Thoracic aorta (tissue), 2 donors: ENCODE data around the gene FNDC3B. TPM values are rescaled to one million over a fixed set of nuclear protein-coding genes. Genes with fewer than 3 reads are reported as not detected.

Experiments
- ATAC-seq: fragments of 150-250 bp; one replicate; pipeline ENCODE4 v1.8.0; 2017; ENCODE audit warnings: low read depth; ENCODE audit not compliant: insufficient number of reproducible peaks, low FRiP score
- DNase-seq: peaks from one replicate; pipeline ENCODE4 v3.0.0-alpha.2; 2020; ENCODE audit warnings: low spot score
- H3K27ac ChIP-seq, 2 donors: fragments of 200-600 bp; sonication (generic); 1 replicate in 1 of 2; 2 replicates in 1 of 2; pipeline ENCODE4 v1.5.1; 2016; ENCODE audit warnings: mild to moderate bottlenecking in 2 of 2, moderate library complexity in 2 of 2
- H3K27me3 ChIP-seq: fragments of 200-600 bp; sonication (generic); replicated peaks from 2 replicates; pipeline ENCODE4 v1.6.0; 2016; ENCODE audit warnings: mild to moderate bottlenecking; ENCODE audit not compliant: insufficient read depth
- H3K36me3 ChIP-seq: fragments of 200-600 bp; sonication (generic); one replicate; pipeline ENCODE4 v1.5.1; 2016
- H3K4me1 ChIP-seq, 2 donors: fragments of 200-600 bp; sonication (generic); 1 replicate in 1 of 2; 2 replicates in 1 of 2; pipeline versions ENCODE4 v1.5.1 to v1.6.0; 2016; ENCODE audit warnings: low read depth in 2 of 2, mild to moderate bottlenecking in 1 of 2; ENCODE audit not compliant: control insufficient read depth in 1 of 2
- H3K4me3 ChIP-seq: fragments of 200-600 bp; sonication (generic); 2 replicates; pipeline ENCODE4 v1.5.1; 2016; ENCODE audit warnings: mild to moderate bottlenecking
- H3K9me3 ChIP-seq: fragments of 200-600 bp; sonication (generic); 2 replicates; pipeline ENCODE4 v1.5.1; 2016
- CTCF ChIP-seq: fragments of 200-600 bp; sonication (generic); IDR thresholded peaks from one replicate; pipeline ENCODE4 v1.5.1; 2019; ENCODE audit warnings: antibody characterized with exemption
- total RNA-seq, 2 donors: library from RNA; depleted of rRNA; stranded (reverse); fragments of >200 nt; gene quantifications; one replicate each; pipeline versions ENCODE4 v1.1.0 to v1.2.3, GENCODE V29; 2016

Gene FNDC3B
- total RNA-seq, 2 donors from 2014 or later = 113 to 163 TPM

- no peak for ATAC-seq
- Histone ChIP-seq H3K4me1 (peaks cover 7 to 65% of the 10 kb centered on the region in 2 donors), H3K27ac (no peak overlapping the region), H3K9me3 (no peaks in the 10 kb centered on the region), H3K4me3 (no peak overlapping the region), H3K36me3 (no peaks in the 10 kb centered on the region), H3K27me3 (no peaks in the 10 kb centered on the region)
- DNase-seq = no peak
- no peak for TF ChIP-seq CTCF
Observed at GRCh38 chr3:172079326-172079976, 40.1 kb downstream of the FNDC3B start.

- Histone ChIP-seq H3K4me3 (no peak overlapping the region), H3K9me3 (no peaks in the 10 kb centered on the region), H3K27me3 (no peaks in the 10 kb centered on the region), H3K4me1 (peaks cover 8 to 59% of the 10 kb centered on the region in 2 donors), H3K36me3 (no peaks in the 10 kb centered on the region), H3K27ac (no peak overlapping the region)
- no peak for ATAC-seq
- TF ChIP-seq CTCF = no peak
- DNase-seq = no peak
Observed at GRCh38 chr3:172080503-172080902, 41.1 kb downstream of the FNDC3B start.

DNA sequence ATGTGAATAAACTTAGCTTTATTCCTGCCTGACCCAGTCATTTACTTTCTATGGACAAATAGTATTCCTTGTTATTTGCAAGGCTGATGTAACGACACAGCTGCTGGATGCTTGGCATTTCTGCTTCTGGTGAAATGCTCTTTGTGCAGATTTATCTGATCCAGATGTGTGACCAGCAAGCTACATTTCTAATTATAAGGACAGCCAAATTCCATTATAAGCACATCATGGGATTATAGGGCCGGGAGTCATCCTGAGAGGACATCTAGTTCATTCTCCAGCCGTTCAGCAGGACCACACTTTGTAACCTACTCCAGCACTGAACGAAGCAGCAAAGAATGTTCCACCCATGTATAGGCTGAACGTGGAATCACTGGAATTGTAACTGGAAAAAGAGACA is 42.9 kb downstream of the FNDC3B start:
- H3K27me3 ChIP-seq = no peaks in the 10 kb centered on the region
- no peak for ATAC-seq
- DNase-seq = no peak
- no peak overlapping the region for H3K4me3 ChIP-seq
- H3K36me3 ChIP-seq = no peaks in the 10 kb centered on the region
- TF ChIP-seq CTCF = no peak
- H3K4me1 ChIP-seq = peaks cover 10 to 61% of the 10 kb centered on the region in 2 donors
- H3K27ac ChIP-seq = peak overlapping the region in 1 of 2 donors; percentile 50
- H3K9me3 ChIP-seq = no peaks in the 10 kb centered on the region

DNA sequence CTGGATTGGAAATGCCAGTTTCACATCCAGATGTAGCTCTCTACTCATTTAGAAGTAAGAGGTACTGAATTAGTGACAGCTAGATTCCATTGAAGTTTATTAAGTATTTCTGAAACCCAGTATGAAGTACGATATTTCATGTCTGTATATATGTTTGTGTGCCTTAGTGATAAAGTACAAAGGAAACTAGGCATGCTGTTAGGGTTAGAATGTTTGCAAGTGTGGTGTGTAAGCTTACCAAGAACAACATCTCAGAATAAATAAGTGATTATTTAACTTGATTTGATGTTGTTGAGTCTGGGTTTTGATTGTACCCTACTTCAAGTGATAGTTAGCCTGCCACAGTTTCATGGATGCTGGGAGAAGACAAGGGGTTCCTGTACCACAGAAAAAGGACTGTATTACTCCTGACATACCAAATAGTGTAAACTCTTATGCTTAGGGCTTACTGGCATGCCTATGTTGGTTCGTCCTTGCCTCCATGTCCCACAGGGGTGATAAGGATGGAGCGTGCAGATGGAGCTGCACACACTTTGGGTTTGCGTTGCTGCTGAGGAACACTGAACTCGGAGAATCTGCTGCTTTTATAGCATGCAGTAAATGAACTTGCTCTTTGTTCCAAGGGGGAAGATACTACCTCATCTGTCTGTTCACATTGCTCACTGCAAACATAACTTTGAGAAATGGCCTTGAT is 43.6 kb downstream of the FNDC3B start:
- H3K36me3 ChIP-seq = no peaks in the 10 kb centered on the region
- ATAC-seq = no peak
- peaks cover 13 to 65% of the 10 kb centered on the region in 2 donors for H3K4me1 ChIP-seq
- H3K27ac ChIP-seq = peak overlapping the region in 1 of 2 donors; percentile 50
- H3K4me3 ChIP-seq = no peak overlapping the region
- H3K9me3 ChIP-seq = no peaks in the 10 kb centered on the region
- no peaks in the 10 kb centered on the region for H3K27me3 ChIP-seq
- no peak for DNase-seq
- TF ChIP-seq CTCF = no peak

DNA sequence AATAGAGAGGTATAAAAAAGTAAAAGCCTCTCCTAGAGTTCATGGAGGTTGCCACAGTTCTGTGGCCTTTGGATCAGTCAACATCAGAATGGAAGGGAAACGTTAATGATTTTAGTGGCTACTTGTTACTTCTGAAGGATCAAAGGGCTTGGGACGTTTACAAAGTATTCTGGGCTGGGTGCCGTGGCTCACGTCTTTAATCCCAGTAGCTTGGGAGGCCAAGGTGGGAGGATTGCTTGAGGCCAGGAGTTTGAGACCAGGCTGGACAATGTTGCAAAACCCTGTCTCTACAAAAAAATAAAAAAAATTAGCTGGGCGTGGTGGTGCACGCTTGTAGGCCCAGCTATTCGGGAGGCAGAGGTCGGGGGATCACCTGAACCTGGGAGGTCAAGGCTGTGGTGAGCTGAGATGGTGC is 44.6 kb downstream of the FNDC3B start:
- H3K9me3 ChIP-seq = no peaks in the 10 kb centered on the region
- no peak for DNase-seq
- no peak overlapping the region for H3K4me3 ChIP-seq
- H3K36me3 ChIP-seq = no peaks in the 10 kb centered on the region
- ATAC-seq = no peak
- H3K27ac ChIP-seq = no peak overlapping the region
- TF ChIP-seq CTCF = no peak
- no peaks in the 10 kb centered on the region for H3K27me3 ChIP-seq
- H3K4me1 ChIP-seq = peaks cover 16 to 72% of the 10 kb centered on the region in 2 donors
